ENCODE measurements around the gene ACOT12. TPM values are rescaled to one million over a fixed set of nuclear protein-coding genes. Genes with fewer than 3 reads are reported as not detected.

ACOT12 gene
- polyA plus RNA-seq, 3 donors from 2014 or later, result not detected

DNA sequence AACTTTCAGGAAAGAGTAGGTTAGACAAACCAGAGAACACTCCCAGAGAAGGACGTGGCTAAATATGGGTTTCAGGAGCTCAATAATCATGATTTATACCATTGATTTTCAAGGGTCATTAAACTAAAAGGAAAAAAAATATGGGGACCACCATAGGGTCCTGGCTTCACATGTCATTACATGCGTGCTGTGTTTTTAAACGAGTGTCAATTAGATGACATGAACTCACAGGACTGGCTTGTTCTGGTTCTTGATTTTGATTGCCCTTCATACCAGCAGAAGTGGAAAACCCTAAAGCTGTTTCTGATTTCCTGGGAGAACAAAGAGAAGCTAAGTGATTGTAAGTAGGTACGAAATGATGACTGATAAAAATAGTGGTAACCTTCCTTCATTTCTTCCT, 5.8 kb downstream of the ACOT12 start:
- peaks cover 0 to 3% (median 0%) of the 10 kb centered on the region in 6 donors for H3K9me3 Mint-ChIP-seq
- no peak overlapping the region for H3K27ac Mint-ChIP-seq
- no peaks in the 10 kb centered on the region for H3K36me3 Mint-ChIP-seq
- peaks cover 5 to 17% (median 5%) of the 10 kb centered on the region in 3 donors for H3K27me3 Mint-ChIP-seq (ENCODE audit: low read depth in 3 of 3)
- no peak for DNase-seq
- no peak overlapping the region for H3K4me3 Mint-ChIP-seq
- no peaks in the 10 kb centered on the region for H3K4me1 Mint-ChIP-seq

DNA sequence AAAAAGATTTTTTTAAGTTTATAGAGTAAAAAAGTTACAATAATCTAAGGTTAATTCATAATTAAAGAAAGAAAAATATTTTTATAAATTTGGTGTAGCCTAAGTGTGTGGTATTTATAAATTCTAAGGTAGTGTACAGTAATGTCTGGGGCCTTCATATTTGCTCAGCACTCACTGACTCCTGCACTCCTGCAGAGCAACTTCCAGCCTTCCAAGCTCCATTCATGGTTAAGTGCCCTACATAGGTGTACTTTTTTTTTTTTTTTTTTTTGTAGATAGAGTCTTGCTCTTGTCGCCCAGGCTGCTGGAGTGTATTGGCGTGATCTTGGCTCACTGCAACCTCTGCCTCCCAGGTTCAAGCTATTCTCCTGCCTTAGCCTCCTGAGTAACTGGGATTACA, 10.1 kb downstream of the ACOT12 start:
- Mint-ChIP-seq H3K36me3 (no peaks in the 10 kb centered on the region), H3K27me3 (ENCODE audit: low read depth in 3 of 3) (peaks cover 2 to 4% (median 3%) of the 10 kb centered on the region in 3 donors), H3K4me1 (no peaks in the 10 kb centered on the region), H3K27ac (no peak overlapping the region), H3K4me3 (no peak overlapping the region), H3K9me3 (peaks cover 0 to 3% (median 0%) of the 10 kb centered on the region in 6 donors)
- no peak for DNase-seq

DNA sequence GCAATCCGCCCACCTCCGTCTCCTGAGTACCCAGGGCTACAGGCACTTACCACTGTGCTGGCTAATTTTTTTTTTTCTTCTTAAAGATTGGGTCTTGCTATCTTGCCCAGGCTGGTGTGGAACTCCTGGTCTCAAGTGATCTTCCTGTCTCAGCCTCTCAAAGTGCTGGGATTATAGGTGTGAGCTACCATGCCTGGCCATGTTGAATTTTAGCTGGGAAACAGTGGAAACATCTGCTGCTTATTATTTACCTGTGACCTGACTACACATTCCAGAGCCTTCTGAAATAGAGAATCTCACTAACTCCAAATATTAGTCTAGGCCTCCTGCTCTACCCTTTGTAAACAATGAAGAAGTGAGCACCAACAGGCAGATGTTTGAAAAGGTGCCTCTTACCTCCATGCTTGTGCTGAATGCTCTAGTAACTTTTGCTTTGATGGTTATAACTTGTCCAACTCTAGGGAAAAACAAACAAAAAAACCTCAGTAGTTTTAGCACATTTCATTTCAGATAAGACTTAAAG, 22.5 kb downstream of the ACOT12 start:
- H3K4me1 Mint-ChIP-seq, result peaks cover 2 to 6% of the 10 kb centered on the region in 2 donors
- peaks cover 5 to 8% (median 5%) of the 10 kb centered on the region in 3 donors for H3K27me3 Mint-ChIP-seq (ENCODE audit: low read depth in 3 of 3)
- no peak overlapping the region for H3K27ac Mint-ChIP-seq
- no peak for DNase-seq
- H3K36me3 Mint-ChIP-seq, result no peaks in the 10 kb centered on the region
- H3K9me3 Mint-ChIP-seq, result no peaks in the 10 kb centered on the region
- H3K4me3 Mint-ChIP-seq, result no peak overlapping the region

DNA sequence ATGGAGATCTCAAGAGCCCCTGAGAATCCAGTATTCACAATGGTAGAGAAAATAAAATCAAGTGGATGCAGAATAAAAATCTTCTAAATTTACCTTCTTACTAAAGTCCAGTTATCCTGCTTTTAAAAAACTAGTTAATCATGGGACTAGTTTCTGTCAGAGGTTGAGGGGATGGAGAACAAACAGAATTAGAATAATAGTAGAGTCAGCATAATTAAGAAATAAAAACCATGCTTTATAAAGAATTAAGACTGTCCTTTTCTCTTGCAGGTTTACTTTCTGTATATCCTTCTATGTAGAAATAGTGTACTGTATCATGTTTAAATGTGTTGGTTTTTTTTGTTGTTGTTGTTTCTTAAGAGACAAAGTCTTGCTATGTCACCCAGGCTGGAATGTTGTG, 23.0 kb downstream of the ACOT12 start:
- no peak overlapping the region for H3K27ac Mint-ChIP-seq
- H3K36me3 Mint-ChIP-seq, result no peaks in the 10 kb centered on the region
- no peaks in the 10 kb centered on the region for H3K9me3 Mint-ChIP-seq
- no peak overlapping the region for H3K4me3 Mint-ChIP-seq
- peaks cover 3 to 8% (median 5%) of the 10 kb centered on the region in 3 donors for H3K27me3 Mint-ChIP-seq (ENCODE audit: low read depth in 3 of 3)
- DNase-seq, result no peak
- H3K4me1 Mint-ChIP-seq, result peaks cover 2 to 6% of the 10 kb centered on the region in 2 donors

DNA sequence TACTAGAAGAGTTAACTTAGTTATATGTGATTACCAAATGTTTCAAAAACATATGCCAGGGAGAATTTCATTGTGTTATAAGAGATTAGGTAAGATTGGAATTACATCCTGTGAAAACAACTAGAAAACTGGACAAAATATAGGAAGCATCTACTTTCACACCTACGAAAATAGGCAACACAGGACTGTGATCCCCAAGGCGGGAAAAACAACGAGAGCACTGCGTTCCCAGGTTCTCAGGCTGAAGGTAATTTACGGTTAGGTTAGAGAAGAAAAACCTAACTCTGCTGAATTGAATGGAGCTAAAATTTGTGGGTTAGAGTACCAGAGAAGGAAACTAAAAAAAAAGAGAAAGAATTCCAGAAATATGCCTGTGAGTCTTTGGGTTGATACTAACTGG, 28.4 kb downstream of the ACOT12 start:
- H3K27me3 Mint-ChIP-seq (ENCODE audit: low read depth in 3 of 3), result peaks cover 0 to 7% (median 6%) of the 10 kb centered on the region in 3 donors
- peaks cover 2 to 6% of the 10 kb centered on the region in 2 donors for H3K4me1 Mint-ChIP-seq
- no peak for DNase-seq
- H3K4me3 Mint-ChIP-seq, result no peak overlapping the region
- H3K36me3 Mint-ChIP-seq, result no peaks in the 10 kb centered on the region
- H3K27ac Mint-ChIP-seq, result no peak overlapping the region
- no peaks in the 10 kb centered on the region for H3K9me3 Mint-ChIP-seq

DNA sequence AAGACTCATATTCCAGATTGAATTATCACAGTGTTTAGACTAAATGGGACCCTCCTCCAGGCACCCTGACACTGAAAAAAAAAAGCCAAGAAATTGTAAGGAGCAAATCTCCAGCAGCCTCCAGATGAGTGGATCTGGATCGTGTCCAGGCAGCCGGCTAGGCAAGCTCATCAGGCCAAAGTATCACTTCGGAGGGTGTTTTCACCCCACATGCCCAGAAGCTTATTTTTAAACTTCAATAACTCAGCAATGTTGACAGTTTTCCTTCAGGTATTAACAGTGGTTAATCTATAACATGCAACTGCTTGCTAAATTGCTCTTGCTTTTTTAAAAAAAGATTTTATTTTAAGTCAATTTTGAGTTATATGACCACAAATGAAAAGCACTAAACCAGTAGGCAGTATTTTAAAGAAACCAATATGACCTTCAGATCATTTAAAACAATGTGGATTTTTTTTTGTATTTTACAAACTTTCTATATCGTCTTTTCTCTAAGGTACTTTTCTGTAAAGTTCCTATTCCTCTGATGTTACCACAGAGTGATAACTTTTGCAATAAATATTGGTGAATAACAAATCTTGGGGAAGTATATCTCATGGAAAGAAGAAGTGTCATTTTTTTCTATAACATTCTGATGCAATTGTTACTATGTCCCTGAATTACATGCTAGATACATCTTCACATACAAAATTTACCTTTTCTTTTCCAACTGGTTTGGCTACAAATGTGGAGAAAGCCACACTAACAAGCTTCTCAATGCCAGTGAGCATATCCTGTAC, 30.7 kb downstream of the ACOT12 start:
- H3K4me1 Mint-ChIP-seq, result no peaks in the 10 kb centered on the region
- no peak overlapping the region for H3K27ac Mint-ChIP-seq
- no peaks in the 10 kb centered on the region for H3K36me3 Mint-ChIP-seq
- H3K4me3 Mint-ChIP-seq, result no peak overlapping the region
- DNase-seq, result no peak
- no peaks in the 10 kb centered on the region for H3K9me3 Mint-ChIP-seq
- H3K27me3 Mint-ChIP-seq (ENCODE audit: low read depth in 3 of 3), result peaks cover 2 to 7% (median 6%) of the 10 kb centered on the region in 3 donors

DNA sequence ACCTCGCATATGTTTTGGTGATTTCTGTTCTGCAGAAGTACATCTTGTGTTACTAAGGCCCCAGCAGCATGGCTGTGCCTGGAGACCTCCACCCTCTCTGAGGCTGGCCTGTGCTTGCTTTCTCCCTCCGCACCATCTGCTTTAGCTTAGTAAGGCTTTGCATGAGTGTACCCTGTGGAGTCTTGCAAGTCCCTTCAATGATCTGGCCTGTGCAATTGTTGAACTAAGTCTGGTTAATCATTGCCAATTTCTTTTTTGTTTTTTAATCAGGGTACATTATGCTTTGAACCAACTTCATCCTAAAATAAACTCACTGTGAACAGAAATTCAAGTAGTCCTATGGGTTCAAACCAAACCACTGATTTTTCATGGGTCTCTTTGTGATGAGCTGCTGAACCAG, 32.3 kb downstream of the ACOT12 start:
- Mint-ChIP-seq H3K4me1 (no peaks in the 10 kb centered on the region), H3K27me3 (ENCODE audit: low read depth in 3 of 3) (peaks cover 2 to 7% (median 4%) of the 10 kb centered on the region in 3 donors), H3K27ac (no peak overlapping the region), H3K4me3 (no peak overlapping the region), H3K36me3 (no peaks in the 10 kb centered on the region), H3K9me3 (no peaks in the 10 kb centered on the region)
- DNase-seq, result no peak

DNA sequence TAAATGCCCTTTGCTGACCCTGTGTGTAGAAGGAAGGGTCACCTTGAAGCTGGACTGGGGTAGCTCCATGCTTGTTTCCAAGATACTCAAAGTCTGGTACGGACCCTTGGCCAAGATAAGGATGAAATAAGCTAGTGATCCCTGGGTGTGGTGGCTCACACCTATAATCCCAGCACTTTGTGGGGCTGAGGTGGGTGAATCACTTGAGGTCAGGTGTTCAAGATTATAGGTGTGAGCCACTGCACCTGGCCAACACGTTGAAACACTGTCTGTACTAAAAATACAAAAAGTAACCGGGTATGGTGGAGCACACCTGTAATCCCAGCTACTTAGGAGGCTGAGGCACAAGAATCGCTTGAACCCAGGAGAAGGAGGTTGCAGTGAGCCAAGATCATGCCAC, 33.3 kb downstream of the ACOT12 start:
- Mint-ChIP-seq H3K36me3 (no peaks in the 10 kb centered on the region), H3K9me3 (no peaks in the 10 kb centered on the region), H3K27me3 (ENCODE audit: low read depth in 3 of 3) (peaks cover 2 to 7% (median 3%) of the 10 kb centered on the region in 3 donors), H3K4me3 (no peak overlapping the region), H3K4me1 (no peaks in the 10 kb centered on the region), H3K27ac (no peak overlapping the region)
- DNase-seq, result no peak

DNA sequence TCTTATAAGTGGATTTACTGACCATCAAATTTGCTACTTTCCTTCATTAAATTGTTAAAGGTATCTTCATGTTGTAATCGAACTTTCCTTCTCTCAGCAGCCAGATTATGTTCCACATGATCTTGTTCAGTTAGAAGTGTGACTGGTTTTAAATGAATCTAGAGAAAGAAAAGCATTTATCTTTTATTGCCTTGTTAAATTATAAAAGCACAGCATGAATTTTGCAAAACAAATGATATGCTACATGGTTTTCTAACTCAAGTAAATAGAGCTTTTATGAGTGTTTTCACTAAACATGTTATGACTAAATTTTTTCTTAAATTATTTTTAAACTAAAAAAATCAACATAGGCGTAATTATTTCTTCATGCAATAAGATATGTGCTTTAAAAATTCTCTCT, 34.1 kb downstream of the ACOT12 start:
- Mint-ChIP-seq H3K9me3 (no peaks in the 10 kb centered on the region), H3K4me1 (no peaks in the 10 kb centered on the region), H3K27me3 (ENCODE audit: low read depth in 3 of 3) (peaks cover 2 to 3% (median 2%) of the 10 kb centered on the region in 3 donors), H3K27ac (no peak overlapping the region), H3K4me3 (no peak overlapping the region), H3K36me3 (no peaks in the 10 kb centered on the region)
- no peak for DNase-seq

DNA sequence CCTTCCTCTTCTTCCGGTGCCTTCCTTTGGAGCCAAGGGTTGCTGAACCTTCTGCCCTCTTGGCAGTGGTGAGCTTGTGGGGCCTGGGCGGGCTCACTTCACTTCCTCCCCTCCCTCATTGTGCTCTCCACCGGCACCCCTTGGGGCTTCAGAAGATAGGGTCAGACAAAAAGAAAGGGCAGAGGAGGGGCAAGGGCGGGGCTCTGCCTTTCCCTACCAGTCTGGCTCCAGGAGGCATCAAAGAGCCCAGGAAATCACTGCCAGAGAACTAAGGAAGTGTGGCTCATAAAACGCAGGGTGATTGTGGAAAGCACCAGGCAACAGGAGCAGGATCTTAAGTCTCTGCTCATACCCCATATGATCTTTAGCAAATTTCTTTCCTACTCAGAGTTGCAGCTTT, 34.8 kb downstream of the ACOT12 start:
- no peaks in the 10 kb centered on the region for H3K36me3 Mint-ChIP-seq
- peaks cover 2 to 3% (median 2%) of the 10 kb centered on the region in 3 donors for H3K27me3 Mint-ChIP-seq (ENCODE audit: low read depth in 3 of 3)
- no peak overlapping the region for H3K4me3 Mint-ChIP-seq
- no peak for DNase-seq
- H3K27ac Mint-ChIP-seq, result no peak overlapping the region
- no peaks in the 10 kb centered on the region for H3K4me1 Mint-ChIP-seq
- H3K9me3 Mint-ChIP-seq, result no peaks in the 10 kb centered on the region

DNA sequence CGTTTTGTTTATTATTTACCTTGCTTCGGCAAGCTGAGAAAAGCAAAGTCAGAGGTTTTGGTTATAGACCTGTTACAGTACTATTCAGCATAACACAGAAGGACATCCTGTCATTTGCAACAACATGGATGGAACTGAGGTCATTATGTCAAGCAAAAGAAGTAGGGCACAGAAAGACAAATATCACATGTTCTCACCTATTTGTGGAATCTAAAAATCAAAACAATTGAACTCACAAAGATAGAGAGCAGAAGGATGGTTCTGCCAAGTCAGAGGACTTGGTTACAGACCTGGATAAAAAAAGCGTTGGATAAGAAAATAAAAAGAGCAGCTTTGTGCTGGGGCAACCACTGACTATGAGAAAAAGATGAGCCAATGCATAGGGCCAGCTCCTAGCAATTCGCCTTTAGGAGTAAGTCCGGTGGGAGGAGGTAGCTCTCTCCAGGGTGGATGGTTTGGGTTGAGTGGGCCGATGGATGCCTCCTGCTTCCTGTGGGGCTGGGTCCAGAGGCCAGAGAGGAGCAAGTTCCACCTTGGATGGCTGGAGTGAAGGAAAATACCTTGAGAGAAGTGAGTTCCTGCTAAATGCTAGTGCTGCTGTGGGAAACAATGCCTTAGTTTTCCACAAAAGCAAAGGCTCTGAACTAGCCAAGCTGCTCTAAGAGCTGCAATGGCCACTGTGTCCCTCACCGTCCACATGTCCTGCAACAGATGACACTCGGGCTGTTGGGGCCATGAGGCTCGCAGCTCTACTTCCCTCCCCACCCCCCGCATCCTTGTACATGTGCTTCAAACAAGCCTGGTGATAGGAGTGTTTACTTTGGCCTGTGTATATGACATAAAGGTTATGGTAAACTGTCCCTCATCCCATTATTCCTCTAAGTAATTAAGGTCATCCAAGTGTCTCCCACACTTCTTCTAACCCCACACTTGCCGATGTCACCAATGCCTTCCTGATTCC, 38.4 kb downstream of the ACOT12 start:
- Mint-ChIP-seq H3K4me1 (no peaks in the 10 kb centered on the region), H3K9me3 (no peaks in the 10 kb centered on the region), H3K27me3 (ENCODE audit: low read depth in 3 of 3) (peaks cover 0 to 2% (median 2%) of the 10 kb centered on the region in 3 donors), H3K27ac (no peak overlapping the region), H3K4me3 (no peak overlapping the region), H3K36me3 (no peaks in the 10 kb centered on the region)
- DNase-seq, result no peak

DNA sequence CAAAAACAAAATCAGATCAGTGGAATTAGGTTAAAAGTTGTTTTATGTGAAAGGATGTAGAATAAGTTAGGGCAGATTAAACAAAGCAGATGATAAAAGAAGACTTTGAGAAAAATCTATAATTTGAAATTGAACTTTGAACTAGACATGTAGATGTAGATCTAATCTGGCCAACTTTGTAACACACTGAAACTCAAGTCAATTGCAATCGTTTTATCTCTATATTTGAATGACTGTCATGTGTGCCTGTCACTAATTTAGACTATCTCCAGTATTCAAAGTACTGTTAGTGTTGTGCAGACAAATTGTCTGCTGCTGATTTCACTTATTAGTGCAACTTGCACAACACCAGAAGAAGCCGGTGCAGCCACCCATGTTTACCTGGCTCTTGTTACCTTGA, 39.8 kb downstream of the ACOT12 start:
- Mint-ChIP-seq H3K27me3 (ENCODE audit: low read depth in 3 of 3) (peaks cover 0 to 3% (median 0%) of the 10 kb centered on the region in 3 donors), H3K4me1 (no peaks in the 10 kb centered on the region)

DNA sequence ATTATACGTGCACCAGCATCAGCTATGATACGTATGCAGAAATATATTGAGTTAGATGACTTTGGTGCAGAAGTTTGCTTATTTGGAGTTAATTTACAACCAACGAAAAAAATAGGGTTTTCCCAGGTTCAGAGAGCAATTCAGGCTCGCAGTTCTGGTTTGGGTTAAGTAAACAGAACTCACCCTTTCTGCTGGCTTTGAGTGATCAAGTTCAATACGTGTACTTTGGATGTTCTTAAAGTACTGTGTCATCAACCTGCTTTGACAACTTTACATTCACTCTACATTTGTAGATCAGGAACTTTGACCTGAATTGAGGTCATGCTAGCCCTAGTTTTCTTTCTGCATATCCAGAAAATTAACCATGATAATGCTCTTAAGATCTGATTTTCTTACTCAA, 40.7 kb downstream of the ACOT12 start:
- no peak overlapping the region for H3K4me3 Mint-ChIP-seq
- H3K27me3 Mint-ChIP-seq (ENCODE audit: low read depth in 3 of 3), result peaks cover 0 to 2% (median 0%) of the 10 kb centered on the region in 3 donors
- no peak for DNase-seq
- no peak overlapping the region for H3K27ac Mint-ChIP-seq
- H3K4me1 Mint-ChIP-seq, result no peaks in the 10 kb centered on the region
- H3K36me3 Mint-ChIP-seq, result no peaks in the 10 kb centered on the region
- no peaks in the 10 kb centered on the region for H3K9me3 Mint-ChIP-seq

More for the DNA sequence above, 39.8 kb downstream of the ACOT12 start:
- no peak for DNase-seq
- Mint-ChIP-seq H3K27ac (no peak overlapping the region), H3K9me3 (no peaks in the 10 kb centered on the region), H3K4me3 (no peak overlapping the region), H3K36me3 (no peaks in the 10 kb centered on the region)

DNA sequence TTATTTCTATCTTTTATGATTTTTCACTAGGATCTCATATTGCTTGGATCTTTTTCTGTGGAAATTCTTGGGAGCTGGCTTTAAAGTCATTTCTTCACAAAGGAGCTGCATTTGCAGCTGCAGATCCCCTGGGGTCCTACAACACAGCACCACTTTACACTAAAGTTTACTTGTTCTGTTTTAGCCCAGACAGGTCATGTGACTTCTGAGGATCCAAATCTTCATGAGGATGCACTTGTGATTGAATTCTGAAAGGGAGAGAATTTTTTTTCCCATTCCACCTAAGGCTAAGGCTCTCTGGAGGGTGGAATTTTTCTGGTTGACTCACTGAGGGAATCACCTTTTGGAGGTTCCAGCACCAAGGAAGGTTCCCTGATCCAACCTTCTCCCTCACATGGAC, 43.4 kb downstream of the ACOT12 start:
- no peak overlapping the region for H3K4me3 Mint-ChIP-seq
- H3K4me1 Mint-ChIP-seq, result no peaks in the 10 kb centered on the region
- no peaks in the 10 kb centered on the region for H3K36me3 Mint-ChIP-seq
- H3K9me3 Mint-ChIP-seq, result no peaks in the 10 kb centered on the region
- DNase-seq, result no peak
- H3K27me3 Mint-ChIP-seq (ENCODE audit: low read depth in 3 of 3), result peaks cover 0 to 4% (median 2%) of the 10 kb centered on the region in 3 donors
- H3K27ac Mint-ChIP-seq, result no peak overlapping the region

All from immature natural killer cell (primary cell).